ENCODE results near the gene DCLK1. TPM values are rescaled to one million over a fixed set of nuclear protein-coding genes. Genes with fewer than 3 reads are reported as not detected.

Gene DCLK1
- total RNA-seq, 1 experiment from 2014 or later = not detected

- Histone ChIP-seq H3K36me3 (ENCODE audit: control insufficient read depth, insufficient read depth, low read length) (no peaks in the 10 kb centered on the region), H3K4me1 (no peaks in the 10 kb centered on the region), H3K27me3 (replicated peaks; ENCODE audit: control insufficient read depth, insufficient read depth, low read length) (no peaks in the 10 kb centered on the region), H3K4me3 (ENCODE audit: low read depth, low read length) (no peak overlapping the region), H3K9me3 (no peaks in the 10 kb centered on the region)
- Mint-ChIP-seq H3K4me3 (ENCODE audit: unreplicated experiment) (no peak overlapping the region), H3K9me3 (ENCODE audit: unreplicated experiment) (no peaks in the 10 kb centered on the region), H3K27ac (ENCODE audit: unreplicated experiment) (no peak overlapping the region), H3K27me3 (ENCODE audit: insufficient read depth, unreplicated experiment) (peaks cover 14% of the 10 kb centered on the region), H3K36me3 (ENCODE audit: insufficient read depth, unreplicated experiment) (no peaks in the 10 kb centered on the region), H3K4me1 (ENCODE audit: low read depth, unreplicated experiment) (no peaks in the 10 kb centered on the region)
- POLR2A ChIA-PET = no interaction called here
- no peak for DNase-seq
- CTCF ChIA-PET = interaction anchor here (0.6 to 1.3 kb wide), 2 partner anchors 66 to 91 kb away, joined by 3 read pairs; no protein-coding TSS in a partner anchor
- no peak for TF ChIP-seq CTCF (IDR thresholded peaks at IDR 0.05; ENCODE audit: insufficient read depth in 1 of 2, low read depth in 1 of 2, low read length in 1 of 2, severe bottlenecking in 1 of 2, unreplicated experiment in 1 of 2)
- no TSS peak for BruUV-seq (replicated peaks)
- intact Hi-C loops (cut with micrococcal nuclease; ENCODE audit: unreplicated experiment) = loop anchor here (10.0 kb wide), 1 partner anchor 508 kb away; no protein-coding TSS in a partner anchor
These were observed 408.1 kb downstream of the DCLK1 start for GRCh38 chr13:35723053-35723461.

GRCh38 chr13:35722458-35723052 lies 408.6 kb downstream of the DCLK1 start:
- no peak for TF ChIP-seq CTCF (IDR thresholded peaks at IDR 0.05; ENCODE audit: insufficient read depth in 1 of 2, low read depth in 1 of 2, low read length in 1 of 2, severe bottlenecking in 1 of 2, unreplicated experiment in 1 of 2)
- Mint-ChIP-seq H3K4me3 (ENCODE audit: unreplicated experiment) (no peak overlapping the region), H3K27me3 (ENCODE audit: insufficient read depth, unreplicated experiment) (peaks cover 14% of the 10 kb centered on the region), H3K27ac (ENCODE audit: unreplicated experiment) (no peak overlapping the region), H3K9me3 (ENCODE audit: unreplicated experiment) (no peaks in the 10 kb centered on the region), H3K36me3 (ENCODE audit: insufficient read depth, unreplicated experiment) (no peaks in the 10 kb centered on the region), H3K4me1 (ENCODE audit: low read depth, unreplicated experiment) (no peaks in the 10 kb centered on the region)
- Histone ChIP-seq H3K4me3 (ENCODE audit: low read depth, low read length) (no peak overlapping the region), H3K9me3 (no peaks in the 10 kb centered on the region), H3K27me3 (replicated peaks; ENCODE audit: control insufficient read depth, insufficient read depth, low read length) (no peaks in the 10 kb centered on the region), H3K4me1 (no peaks in the 10 kb centered on the region), H3K36me3 (ENCODE audit: control insufficient read depth, insufficient read depth, low read length) (no peaks in the 10 kb centered on the region)
- CTCF ChIA-PET = interaction anchor here (0.6 to 1.3 kb wide), 2 partner anchors 66 to 90 kb away, joined by 3 read pairs; no protein-coding TSS in a partner anchor
- no peak for DNase-seq
- POLR2A ChIA-PET = no interaction called here
- BruUV-seq (replicated peaks) = no TSS peak
- intact Hi-C loops (cut with micrococcal nuclease; ENCODE audit: unreplicated experiment) = loop anchor here (10.0 kb wide), 1 partner anchor 508 kb away; no protein-coding TSS in a partner anchor

GRCh38 chr13:35720690-35721554 lies 410.3 kb downstream of the DCLK1 start:
- POLR2A ChIA-PET = no interaction called here
- no peak overlapping the region for H3K4me3 Mint-ChIP-seq (ENCODE audit: unreplicated experiment)

More at GRCh38 chr13:35720690-35721554, 410.3 kb downstream of the DCLK1 start:
- DNase-seq = peak; percentile 61 to 77
- no TSS peak for BruUV-seq (replicated peaks)
- Mint-ChIP-seq H3K27ac (ENCODE audit: unreplicated experiment) (no peak overlapping the region), H3K36me3 (ENCODE audit: insufficient read depth, unreplicated experiment) (no peaks in the 10 kb centered on the region), H3K9me3 (ENCODE audit: unreplicated experiment) (no peaks in the 10 kb centered on the region), H3K27me3 (ENCODE audit: insufficient read depth, unreplicated experiment) (peaks cover 14% of the 10 kb centered on the region), H3K4me1 (ENCODE audit: low read depth, unreplicated experiment) (peaks cover 2% of the 10 kb centered on the region)
- no peaks in the 10 kb centered on the region for H3K4me1 ChIP-seq
- H3K27me3 ChIP-seq (replicated peaks; ENCODE audit: control insufficient read depth, insufficient read depth, low read length) = no peaks in the 10 kb centered on the region
- TF ChIP-seq CTCF (IDR thresholded peaks at IDR 0.05; ENCODE audit: insufficient read depth in 1 of 2, low read depth in 1 of 2, low read length in 1 of 2, severe bottlenecking in 1 of 2, unreplicated experiment in 1 of 2) = peak; percentile 95 to 98
- CTCF ChIA-PET = interaction anchor here (0.8 kb wide), 1 partner anchor 68 kb away, joined by 3 read pairs; no protein-coding TSS in a partner anchor
- no peaks in the 10 kb centered on the region for H3K36me3 ChIP-seq (ENCODE audit: control insufficient read depth, insufficient read depth, low read length)
- no peaks in the 10 kb centered on the region for H3K9me3 ChIP-seq
- intact Hi-C loops (cut with micrococcal nuclease; ENCODE audit: unreplicated experiment) = loop anchor here (1.0 to 10.0 kb wide), 3 partner anchors 68 to 506 kb away; no protein-coding TSS in a partner anchor
- H3K4me3 ChIP-seq (ENCODE audit: low read depth, low read length) = no peak overlapping the region
